Activated CD8-positive, alpha-beta T cell treated with anti-CD3 and anti-CD28 coated beads for 36 hours (primary cell): ENCODE measurements around the gene GPC6. TPM values are rescaled to one million over a fixed set of nuclear protein-coding genes. Genes with fewer than 3 reads are reported as not detected.

Source experiments
- ATAC-seq: fragments of 200-7000 bp; cut with Tn5 transposase; one replicate; pipeline ENCODE4 v1.10.0; 2021; ENCODE audit warnings: mild to moderate bottlenecking, moderate library complexity
- CTCF ChIA-PET: fragments of 350-600 bp; sonication (Branson Sonifier 250); formaldehyde crosslinking; loops from one replicate; lab custom pipeline; 2021; ENCODE audit warnings: antibody characterized with exemption; lab: Charles Lee
- POLR2A ChIA-PET: fragments of 350-600 bp; sonication (Branson Sonifier 250); formaldehyde crosslinking; loops from one replicate; lab custom pipeline; 2021; ENCODE audit warnings: antibody characterized with exemption; lab: Charles Lee
- DNase-seq: peaks from one replicate; pipeline ENCODE4 v3.0.0-alpha.2; 2020
- H3K27ac Mint-ChIP-seq: one replicate; pipeline ENCODE4 v1.8.0; 2021; ENCODE audit warnings: mild to moderate bottlenecking, mixed read lengths
- H3K27me3 Mint-ChIP-seq: one replicate; pipeline ENCODE4 v1.8.0; 2021; ENCODE audit warnings: mixed read lengths
- H3K36me3 Mint-ChIP-seq: one replicate; pipeline ENCODE4 v1.8.0; 2021; ENCODE audit warnings: low read depth, mixed read lengths
- H3K4me1 Mint-ChIP-seq: one replicate; pipeline ENCODE4 v1.8.0; 2021; ENCODE audit warnings: low read depth, mixed read lengths
- H3K4me3 Mint-ChIP-seq: one replicate; pipeline ENCODE4 v1.8.0; 2021; ENCODE audit warnings: mild to moderate bottlenecking, moderate library complexity, mixed read lengths
- H3K9me3 Mint-ChIP-seq: one replicate; pipeline ENCODE4 v1.8.0; 2021; ENCODE audit warnings: mixed read lengths
- CTCF ChIP-seq: fragments of 200-600 bp; IDR thresholded peaks from one replicate; pipeline ENCODE4 v1.8.0; 2022; ENCODE audit warnings: antibody characterized with exemption, mild to moderate bottlenecking
- intact Hi-C: fragments of 100-400 bp; cut with micrococcal nuclease; formaldehyde crosslinking; loops from one replicate; pipeline ENCODE4 v1.10.0; 2022
- total RNA-seq, 2 experiments: library from RNA; stranded (reverse); gene quantifications; one replicate each; pipeline ENCODE4 v1.2.3, GENCODE V29; 2021

GPC6 gene
- total RNA-seq, 2 experiments from 2014 or later, result not detected

GRCh38 chr13:93216122-93216521 lies 10.5 kb upstream of the GPC6 start:
- H3K4me1 Mint-ChIP-seq, result no peaks in the 10 kb centered on the region
- TF ChIP-seq CTCF, result no peak
- intact Hi-C loops, result no loop called here
- H3K27me3 Mint-ChIP-seq, result no peaks in the 10 kb centered on the region
- ChIA-PET POLR2A (no interaction called here), CTCF (no interaction called here)
- DNase-seq (no peak), ATAC-seq (no peak)
- no peaks in the 10 kb centered on the region for H3K9me3 Mint-ChIP-seq
- no peak overlapping the region for H3K27ac Mint-ChIP-seq
- H3K36me3 Mint-ChIP-seq, result no peaks in the 10 kb centered on the region
- H3K4me3 Mint-ChIP-seq, result no peak overlapping the region

- ATAC-seq (no peak), DNase-seq (no peak)
- H3K27ac Mint-ChIP-seq, result no peak overlapping the region
- intact Hi-C loops, result no loop called here
- H3K4me1 Mint-ChIP-seq, result no peaks in the 10 kb centered on the region
- POLR2A ChIA-PET, result no interaction called here
- H3K36me3 Mint-ChIP-seq, result no peaks in the 10 kb centered on the region
- no peak for TF ChIP-seq CTCF
- no peaks in the 10 kb centered on the region for H3K27me3 Mint-ChIP-seq
- no peak overlapping the region for H3K4me3 Mint-ChIP-seq
- CTCF ChIA-PET, result interaction anchor here (0.6 kb wide), 1 partner anchor 65 kb away, joined by 3 read pairs; no protein-coding TSS in a partner anchor
- H3K9me3 Mint-ChIP-seq, result no peaks in the 10 kb centered on the region
Measured at GRCh38 chr13:93217721-93218261, 8.8 kb upstream of the GPC6 start.

GRCh38 chr13:93218583-93218982 lies 8.0 kb upstream of the GPC6 start:
- Mint-ChIP-seq H3K27me3 (no peaks in the 10 kb centered on the region), H3K36me3 (no peaks in the 10 kb centered on the region), H3K4me3 (no peak overlapping the region), H3K4me1 (no peaks in the 10 kb centered on the region), H3K9me3 (no peaks in the 10 kb centered on the region), H3K27ac (no peak overlapping the region)
- intact Hi-C loops, result no loop called here
- TF ChIP-seq CTCF, result no peak
- CTCF ChIA-PET, result interaction anchor here (0.6 to 1.2 kb wide), 2 partner anchors 9 to 64 kb away, joined by 3 read pairs; no protein-coding TSS in a partner anchor
- ATAC-seq, result no peak
- POLR2A ChIA-PET, result no interaction called here
- no peak for DNase-seq

GRCh38 chr13:93220073-93220472 lies 6.5 kb upstream of the GPC6 start:
- H3K4me1 Mint-ChIP-seq, result no peaks in the 10 kb centered on the region
- no peak for ATAC-seq
- no peak for DNase-seq
- H3K4me3 Mint-ChIP-seq, result no peak overlapping the region
- no peaks in the 10 kb centered on the region for H3K36me3 Mint-ChIP-seq
- ChIA-PET CTCF (no interaction called here), POLR2A (no interaction called here)
- no peaks in the 10 kb centered on the region for H3K9me3 Mint-ChIP-seq
- peaks cover 3% of the 10 kb centered on the region for H3K27me3 Mint-ChIP-seq
- TF ChIP-seq CTCF, result no peak
- intact Hi-C loops, result no loop called here
- H3K27ac Mint-ChIP-seq, result no peak overlapping the region

GRCh38 chr13:93222976-93223375 lies 3.6 kb upstream of the GPC6 start:
- DNase-seq (no peak), ATAC-seq (no peak)
- POLR2A ChIA-PET, result interaction anchor here (0.9 kb wide), 1 partner anchor 13 kb away, joined by 3 read pairs; no protein-coding TSS in a partner anchor
- H3K4me1 Mint-ChIP-seq, result no peaks in the 10 kb centered on the region
- intact Hi-C loops, result no loop called here
- H3K9me3 Mint-ChIP-seq, result no peaks in the 10 kb centered on the region
- no peak for TF ChIP-seq CTCF
- no peaks in the 10 kb centered on the region for H3K36me3 Mint-ChIP-seq
- no peak overlapping the region for H3K4me3 Mint-ChIP-seq
- no peak overlapping the region for H3K27ac Mint-ChIP-seq
- peaks cover 24% of the 10 kb centered on the region for H3K27me3 Mint-ChIP-seq
- CTCF ChIA-PET, result no interaction called here
